Fibroblast of skin of scalp (primary cell): ENCODE data around the gene CBLB.

Experiments
- DNase-seq: peaks from one replicate; pipeline ENCODE4 v3.0.0-alpha.2; 2013

The CBLB gene

GRCh38 chr3:105613120-105613519 is 255.7 kb downstream of the CBLB start:
- peak; percentile 51 for DNase-seq

GRCh38 chr3:105611304-105612192 is 257.3 kb downstream of the CBLB start:
- no peak for DNase-seq

GRCh38 chr3:105610473-105610872 is 258.3 kb downstream of the CBLB start:
- DNase-seq = no peak

- no peak for DNase-seq
These were observed 260.2 kb downstream of the CBLB start for GRCh38 chr3:105608623-105609022.

GRCh38 chr3:105606016-105606415 is 262.8 kb downstream of the CBLB start:
- DNase-seq = peak; percentile 74
